Astrocyte of the spinal cord (primary cell): ENCODE measurements around the gene BCAS1.

Source experiments
- DNase-seq: peaks from one replicate; pipeline ENCODE4 v3.0.0; 2011; ENCODE audit warnings: low read depth, low spot score
- H3K4me3 ChIP-seq: 2 replicates; pipeline ENCODE4 v1.5.1; 2011; ENCODE audit warnings: low read depth, mild to moderate bottlenecking, low read length, moderate library complexity
- in situ Hi-C: cut with HindIII; loops from 2 replicates; pipeline ENCODE4 v1.10.0; 2017; ENCODE audit warnings: low sequenced_read_pairs
- TF ChIP-seq, protein P1 (sequence below): IDR thresholded peaks from 2 replicates; pipeline ENCODE4 v1.5.1; 2012; ENCODE audit warnings: low read depth, mild to moderate bottlenecking, low read length, inconsistent platforms

BCAS1 gene

DNA sequence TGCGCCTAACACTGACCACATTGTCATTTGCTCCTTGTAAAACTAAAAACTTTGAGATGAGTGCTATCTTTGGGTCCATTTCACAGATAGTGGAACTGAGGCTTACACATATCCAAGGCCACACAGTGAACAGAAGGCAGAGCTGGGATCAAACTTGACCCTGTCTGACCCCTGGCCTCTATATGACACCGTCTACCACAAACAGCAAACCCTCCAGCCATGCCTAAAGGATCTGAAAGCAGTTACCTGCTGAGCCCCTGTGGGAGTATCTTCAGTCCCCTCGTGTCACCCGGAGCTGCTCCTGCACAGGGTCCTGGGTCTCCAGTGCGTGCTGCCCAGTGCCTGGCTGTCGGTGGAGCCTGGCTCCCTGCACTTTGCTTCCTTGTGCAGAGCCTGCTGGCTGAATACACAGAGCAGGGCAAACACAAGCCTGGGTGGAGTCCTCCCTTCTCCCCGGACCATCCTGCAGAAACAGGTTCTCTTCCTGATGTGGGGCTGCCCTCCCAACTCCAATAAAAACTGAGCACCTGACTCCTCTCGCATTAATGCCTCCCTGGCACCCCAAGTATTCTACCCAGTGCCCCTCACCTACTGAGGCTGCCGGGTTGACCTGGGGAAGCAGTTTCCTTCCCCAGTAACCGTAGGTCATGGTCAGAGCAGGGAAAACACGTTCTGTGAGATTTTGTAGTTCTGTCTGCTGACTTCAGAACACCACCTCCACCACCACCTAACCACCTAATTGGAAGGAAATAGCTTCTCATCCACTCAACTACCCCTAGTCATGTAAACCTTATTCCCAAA lies at the start of gene BCAS1:
Gene BCAS1 (minus strand): TSS at position 408 of the 801 bp plus-strand sequence. CDS start 11,876 bp downstream, outside the sequence.
- DNase-seq = no peak
- H3K4me3 ChIP-seq = no peak within 1 kb of the TSS
- TF ChIP-seq, protein P1, sequence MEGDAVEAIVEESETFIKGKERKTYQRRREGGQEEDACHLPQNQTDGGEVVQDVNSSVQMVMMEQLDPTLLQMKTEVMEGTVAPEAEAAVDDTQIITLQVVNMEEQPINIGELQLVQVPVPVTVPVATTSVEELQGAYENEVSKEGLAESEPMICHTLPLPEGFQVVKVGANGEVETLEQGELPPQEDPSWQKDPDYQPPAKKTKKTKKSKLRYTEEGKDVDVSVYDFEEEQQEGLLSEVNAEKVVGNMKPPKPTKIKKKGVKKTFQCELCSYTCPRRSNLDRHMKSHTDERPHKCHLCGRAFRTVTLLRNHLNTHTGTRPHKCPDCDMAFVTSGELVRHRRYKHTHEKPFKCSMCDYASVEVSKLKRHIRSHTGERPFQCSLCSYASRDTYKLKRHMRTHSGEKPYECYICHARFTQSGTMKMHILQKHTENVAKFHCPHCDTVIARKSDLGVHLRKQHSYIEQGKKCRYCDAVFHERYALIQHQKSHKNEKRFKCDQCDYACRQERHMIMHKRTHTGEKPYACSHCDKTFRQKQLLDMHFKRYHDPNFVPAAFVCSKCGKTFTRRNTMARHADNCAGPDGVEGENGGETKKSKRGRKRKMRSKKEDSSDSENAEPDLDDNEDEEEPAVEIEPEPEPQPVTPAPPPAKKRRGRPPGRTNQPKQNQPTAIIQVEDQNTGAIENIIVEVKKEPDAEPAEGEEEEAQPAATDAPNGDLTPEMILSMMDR = no peak
- in situ Hi-C loops = no loop called here

DNA sequence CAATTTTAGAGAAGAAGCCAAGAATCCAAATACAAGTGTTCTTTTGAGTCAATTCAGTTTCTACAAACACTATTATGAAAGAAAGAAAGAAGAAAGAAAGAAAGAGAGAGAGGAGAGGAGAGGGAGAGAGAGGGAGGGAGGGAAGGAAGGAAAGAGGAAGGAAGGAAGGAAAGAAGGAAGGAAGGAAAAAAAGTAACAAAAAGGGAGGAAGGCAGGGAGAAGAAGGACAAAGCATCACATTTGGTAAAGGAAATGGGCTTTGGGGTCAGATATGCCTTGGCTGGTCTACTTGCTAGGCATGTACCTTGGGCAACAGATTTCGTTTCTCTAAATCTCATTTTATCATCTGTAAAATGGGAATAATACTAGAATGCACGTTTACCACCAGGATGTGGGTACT lies 49.4 kb upstream of the BCAS1 start:
- TF ChIP-seq, protein P1 = no peak
- in situ Hi-C loops = no loop called here
- no peak for DNase-seq
- H3K4me3 ChIP-seq = no peak overlapping the region

- TF ChIP-seq, protein P1 = no peak
- no peak overlapping the region for H3K4me3 ChIP-seq
- DNase-seq = no peak
- in situ Hi-C loops = no loop called here
Measured at GRCh38 chr20:54118220-54119001, 48.0 kb upstream of the BCAS1 start.

DNA sequence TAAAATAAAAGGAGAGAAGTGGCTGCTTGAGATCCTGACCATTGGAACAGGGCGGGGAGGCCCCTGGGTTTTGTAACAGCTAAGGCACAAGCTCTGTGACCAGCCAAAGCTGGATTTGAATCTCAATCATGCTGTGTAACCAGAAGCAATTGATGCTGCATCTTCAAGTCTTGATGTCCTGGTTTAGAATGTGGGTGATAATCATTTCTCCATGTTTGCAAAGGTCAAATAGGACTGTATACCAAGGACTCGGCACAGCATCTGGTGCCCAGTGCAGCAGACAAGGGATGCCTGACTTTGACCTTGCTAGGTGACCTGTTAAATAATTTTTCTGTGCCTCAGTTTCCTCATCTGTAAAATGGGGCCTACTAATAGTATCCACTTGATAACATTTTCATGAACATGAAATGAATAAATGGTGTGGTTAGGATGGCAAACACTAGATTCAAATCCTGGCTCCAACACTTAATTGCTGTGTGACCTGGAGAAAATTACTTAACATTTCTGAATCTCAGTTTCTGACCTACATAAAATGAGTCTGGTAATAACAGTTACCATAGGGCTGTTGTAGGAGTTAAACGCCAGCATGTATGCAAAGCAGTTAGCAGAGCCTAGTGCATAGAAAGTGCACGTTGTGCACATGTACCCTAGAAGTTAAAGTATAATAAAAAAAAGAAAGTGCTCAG lies 46.3 kb upstream of the BCAS1 start:
- TF ChIP-seq, protein P1 = no peak
- in situ Hi-C loops = no loop called here
- no peak overlapping the region for H3K4me3 ChIP-seq
- DNase-seq = no peak

DNA sequence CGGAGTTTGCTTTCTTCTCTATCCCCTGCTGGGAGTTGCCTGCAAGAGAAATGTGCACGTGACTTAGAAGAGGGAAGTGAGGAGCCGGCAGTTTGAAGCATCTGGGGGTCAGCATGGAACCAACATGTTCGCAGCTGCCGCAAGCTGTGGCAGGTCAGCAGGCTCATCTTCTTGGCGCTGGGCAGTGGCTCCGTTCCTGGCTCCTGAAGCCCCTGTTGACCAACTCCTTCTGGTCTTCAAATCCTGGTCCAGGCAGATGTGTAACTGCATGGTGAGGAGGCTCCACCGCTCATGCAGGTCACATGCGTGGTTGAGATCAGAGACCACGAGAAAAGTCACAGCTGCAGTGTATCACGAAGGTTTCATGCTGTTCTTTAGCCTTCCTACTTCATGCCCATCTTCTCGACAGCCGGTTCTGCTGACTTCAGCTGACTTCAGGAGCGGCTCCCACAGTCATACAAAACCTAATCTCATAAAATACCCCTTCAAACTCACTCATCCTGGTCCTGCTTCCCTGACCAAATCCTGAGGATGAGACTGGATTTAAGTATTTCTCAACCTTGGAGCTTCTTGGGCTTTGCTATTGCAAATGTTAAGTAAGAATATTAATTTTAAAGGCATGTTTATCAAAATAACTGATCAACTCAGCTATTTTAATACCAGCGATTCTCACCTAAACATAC lies 44.9 kb upstream of the BCAS1 start:
- no peak overlapping the region for H3K4me3 ChIP-seq
- in situ Hi-C loops = no loop called here
- DNase-seq = no peak
- TF ChIP-seq, protein P1 = no peak

GRCh38 chr20:54114109-54114508 lies 43.7 kb upstream of the BCAS1 start:
- TF ChIP-seq, protein P1 = no peak
- no peak for DNase-seq
- in situ Hi-C loops = no loop called here
- H3K4me3 ChIP-seq = no peak overlapping the region
